ENCODE measurements around the gene CEP128. TPM values are rescaled to one million over a fixed set of nuclear protein-coding genes. Genes with fewer than 3 reads are reported as not detected.

CEP128 gene
- total RNA-seq (2022; extraction: Qiagen RNA extraction): 5.0 to 6.5 TPM (median 5.4 TPM) in 5 replicates

DNA sequence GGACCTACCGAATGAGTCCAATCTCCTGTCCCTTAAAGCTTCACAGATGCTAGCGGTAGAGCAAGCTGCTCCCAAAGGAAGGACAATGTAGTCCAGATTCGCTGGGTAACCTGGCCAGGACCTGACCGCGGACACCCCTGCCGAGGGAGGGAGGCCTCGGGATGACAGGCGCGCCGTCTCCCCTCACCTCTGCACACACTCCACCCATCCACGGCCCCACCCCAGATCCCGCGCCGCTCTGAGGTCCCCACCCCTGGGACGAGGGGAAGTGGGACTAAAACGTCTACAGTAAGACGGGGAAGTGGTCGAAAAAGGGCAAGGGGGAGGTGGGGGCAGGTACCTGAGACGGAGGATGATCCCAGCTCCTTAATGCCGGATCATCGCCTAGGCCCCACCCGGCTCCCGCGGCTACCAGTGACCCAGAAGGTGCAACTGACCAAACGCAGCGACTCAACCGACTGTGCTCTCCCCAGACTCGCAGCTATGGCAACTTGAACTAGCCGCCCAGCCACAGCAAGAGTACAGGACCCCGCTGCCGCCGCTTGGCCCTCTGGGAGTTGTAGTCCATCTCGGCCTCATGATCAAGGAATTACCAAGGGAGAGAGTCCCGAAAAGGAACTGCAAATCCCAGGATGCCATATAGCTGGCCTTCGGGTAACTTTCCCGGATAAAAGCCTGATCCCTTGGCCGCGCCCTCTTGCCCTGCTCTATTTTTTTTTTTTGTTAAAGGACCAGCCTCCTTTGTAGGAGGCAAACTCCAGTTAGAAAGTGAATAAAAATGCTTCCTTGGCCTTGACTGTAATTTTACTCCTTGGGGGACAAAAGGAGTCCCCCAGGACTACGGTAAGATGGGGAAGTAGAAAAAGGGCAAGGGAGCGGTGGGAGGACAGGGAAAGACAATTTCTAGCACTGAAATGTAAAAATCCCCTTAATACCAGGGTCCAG lies at the start of gene CEP128:
CEP128 (minus strand) TSS at position 498 of the 945 bp plus-strand sequence.

DNA sequence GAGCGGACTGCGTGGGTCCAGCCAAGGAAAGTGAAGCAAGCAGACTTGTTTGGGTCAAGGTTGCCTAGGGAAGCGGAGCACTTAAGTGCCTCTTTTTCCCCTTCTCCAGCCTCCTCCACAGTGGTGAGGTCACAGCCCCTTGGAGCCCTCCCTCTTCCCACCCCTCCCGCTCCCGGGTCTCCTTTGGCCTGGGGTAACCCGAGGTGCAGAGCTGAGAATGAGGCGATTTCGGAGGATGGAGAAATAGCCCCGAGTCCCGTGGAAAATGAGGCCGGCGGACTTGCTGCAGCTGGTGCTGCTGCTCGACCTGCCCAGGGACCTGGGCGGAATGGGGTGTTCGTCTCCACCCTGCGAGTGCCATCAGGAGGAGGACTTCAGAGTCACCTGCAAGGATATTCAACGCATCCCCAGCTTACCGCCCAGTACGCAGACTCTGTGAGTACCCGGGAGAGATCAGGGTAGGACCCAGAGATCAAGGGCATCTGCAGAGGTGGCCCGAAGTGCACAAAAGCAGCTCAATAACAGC lies 13.9 kb upstream of the CEP128 start, which contains the start of gene TSHR:
TSHR (plus strand) TSS at position 206 of the 526 bp plus-strand sequence; CDS start at position 266, 60 bp downstream.

Other genes with a start within 250 kb of the CEP128 start
- gene TSHR, start 13.9 kb upstream of the CEP128 start, total RNA-seq (2022; extraction: Qiagen RNA extraction): not detected in 5 replicates